Naive B cell (primary cell): ENCODE measurements around the gene LLGL1. TPM values are rescaled to one million over a fixed set of nuclear protein-coding genes. Genes with fewer than 3 reads are reported as not detected.

ENCODE experiments used
- ATAC-seq, 2 donors: fragments of 150-1000 bp; cut with Tn5 transposase; 2 replicates each; pipeline ENCODE4 v1.10.0; 2021; ENCODE audit warnings: low read depth in 2 of 2, mild to moderate bottlenecking in 2 of 2, moderate library complexity in 2 of 2
- DNase-seq: peaks from one replicate; pipeline ENCODE4 v3.0.0; 2022
- H3K27ac Mint-ChIP-seq, 6 donors: one replicate each; pipeline ENCODE4 v1.8.0; 2020 to 2022; ENCODE audit warnings: mild to moderate bottlenecking in 6 of 6, mixed read lengths in 6 of 6, moderate library complexity in 5 of 6, inconsistent platforms in 2 of 6
- H3K27me3 Mint-ChIP-seq, 3 donors: one replicate each; pipeline ENCODE4 v1.8.0; 2021 to 2022; ENCODE audit warnings: mixed read lengths in 3 of 3, mild to moderate bottlenecking in 1 of 3
- H3K36me3 Mint-ChIP-seq, 2 donors: one replicate each; pipeline ENCODE4 v1.8.0; 2020 to 2022; ENCODE audit warnings: mixed read lengths in 2 of 2, inconsistent platforms in 1 of 2, mild to moderate bottlenecking in 1 of 2
- H3K4me1 Mint-ChIP-seq, 3 donors: one replicate each; pipeline ENCODE4 v1.8.0; 2020 to 2022; ENCODE audit warnings: mixed read lengths in 3 of 3, inconsistent platforms in 1 of 3, mild to moderate bottlenecking in 1 of 3, moderate library complexity in 1 of 3
- H3K4me3 Mint-ChIP-seq, 8 donors: one replicate each; pipeline ENCODE4 v1.8.0; 2020 to 2022; ENCODE audit warnings: mild to moderate bottlenecking in 8 of 8, mixed read lengths in 8 of 8, moderate library complexity in 8 of 8, inconsistent platforms in 2 of 8
- H3K9me3 Mint-ChIP-seq, 7 donors: one replicate each; pipeline ENCODE4 v1.8.0; 2020 to 2022; ENCODE audit warnings: mixed read lengths in 7 of 7, mild to moderate bottlenecking in 5 of 7, inconsistent platforms in 2 of 7, moderate library complexity in 1 of 7
- polyA plus RNA-seq, 6 donors: library from polyadenylated mRNA; unstranded; fragments of 300-500 nt; fragmentation: Illumina TruSeq; gene quantifications; one replicate each; pipeline ENCODE4 v1.2.3, GENCODE V29; 2021; ENCODE audit warnings: low read depth in 6 of 6

LLGL1 gene
- polyA plus RNA-seq, 6 donors from 2014 or later = 0.38 to 1.4 (median 0.86) TPM; not detected in 1

- peak overlapping the region in 5 of 6 donors; percentile 16 to 96 (median 95) for H3K27ac Mint-ChIP-seq
- peaks cover 50 to 74% (median 68%) of the 10 kb centered on the region in 3 donors for H3K4me1 Mint-ChIP-seq
- peaks cover 0 to 4% of the 10 kb centered on the region in 2 donors for H3K36me3 Mint-ChIP-seq
- H3K9me3 Mint-ChIP-seq = no peaks in the 10 kb centered on the region
- H3K4me3 Mint-ChIP-seq = peak overlapping the region; percentile 83 to 99 (median 95)
- no peak for DNase-seq
- ATAC-seq = no peak
- no peaks in the 10 kb centered on the region for H3K27me3 Mint-ChIP-seq
These were observed 39.4 kb upstream of the LLGL1 start for GRCh38 chr17:18185832-18186626.

- H3K27me3 Mint-ChIP-seq = no peaks in the 10 kb centered on the region
- H3K9me3 Mint-ChIP-seq = no peaks in the 10 kb centered on the region
- peaks cover 0 to 4% of the 10 kb centered on the region in 2 donors for H3K36me3 Mint-ChIP-seq
- no peak for DNase-seq
- H3K4me1 Mint-ChIP-seq = peaks cover 55 to 80% (median 73%) of the 10 kb centered on the region in 3 donors
- ATAC-seq = no peak
- H3K27ac Mint-ChIP-seq = peak overlapping the region in 4 of 6 donors; percentile 36 to 96 (median 84)
- peak overlapping the region; percentile 42 to 99 (median 95) for H3K4me3 Mint-ChIP-seq
These were observed 38.8 kb upstream of the LLGL1 start for GRCh38 chr17:18186627-18186982.

GRCh38 chr17:18187226-18187625 is 38.2 kb upstream of the LLGL1 start:
- Mint-ChIP-seq H3K27me3 (no peaks in the 10 kb centered on the region), H3K27ac (peak overlapping the region in 3 of 6 donors; percentile 11 to 38 (median 30)), H3K4me1 (peaks cover 51 to 79% (median 71%) of the 10 kb centered on the region in 3 donors), H3K4me3 (peak overlapping the region; percentile 42 to 99 (median 95)), H3K9me3 (no peaks in the 10 kb centered on the region), H3K36me3 (peaks cover 0 to 4% of the 10 kb centered on the region in 2 donors)
- DNase-seq (no peak), ATAC-seq (no peak)

- Mint-ChIP-seq H3K27ac (peak overlapping the region in 2 of 6 donors; percentile 11 to 87), H3K4me1 (peaks cover 46 to 75% (median 70%) of the 10 kb centered on the region in 3 donors), H3K27me3 (no peaks in the 10 kb centered on the region), H3K36me3 (peaks cover 0 to 4% of the 10 kb centered on the region in 2 donors), H3K4me3 (peak overlapping the region; percentile 1 to 99 (median 95)), H3K9me3 (no peaks in the 10 kb centered on the region)
- DNase-seq = no peak
- no peak for ATAC-seq
These were observed 37.3 kb upstream of the LLGL1 start for GRCh38 chr17:18187821-18188761.

DNA sequence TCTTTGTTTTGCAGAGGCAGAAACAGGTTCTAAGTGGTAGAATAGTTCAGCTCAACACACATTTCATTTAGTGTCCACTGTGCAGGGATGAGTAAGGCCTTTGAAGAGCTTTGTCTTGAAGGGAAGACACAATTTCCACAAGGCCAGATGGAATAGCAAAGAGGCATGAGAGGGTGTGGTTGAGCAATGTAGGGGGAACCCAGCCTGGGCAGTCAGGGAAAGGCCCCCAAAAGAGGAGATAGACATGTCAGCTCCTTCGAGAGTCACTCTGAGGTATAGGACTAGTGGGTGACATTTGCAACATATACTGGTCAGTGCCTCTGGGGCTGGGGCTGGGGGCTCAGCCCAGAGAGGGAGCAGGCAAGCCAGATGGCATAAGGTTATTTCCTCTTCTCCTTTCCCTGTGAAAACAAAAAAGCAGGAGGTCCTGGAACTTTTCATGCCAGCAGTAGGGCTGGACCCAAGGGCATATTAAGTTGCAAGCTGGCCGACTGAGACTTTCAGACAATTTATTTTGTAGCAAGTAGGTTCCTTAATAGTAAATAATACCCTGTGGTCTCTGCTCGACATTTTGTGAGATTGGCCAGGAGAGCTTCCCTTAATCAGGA is 34.7 kb upstream of the LLGL1 start:
- H3K36me3 Mint-ChIP-seq = peaks cover 0 to 10% of the 10 kb centered on the region in 2 donors
- H3K4me3 Mint-ChIP-seq = peak overlapping the region in 2 of 8 donors; percentile 34 to 54
- peak overlapping the region in 3 of 6 donors; percentile 13 to 61 (median 32) for H3K27ac Mint-ChIP-seq
- ATAC-seq = no peak
- H3K27me3 Mint-ChIP-seq = no peaks in the 10 kb centered on the region
- H3K9me3 Mint-ChIP-seq = no peaks in the 10 kb centered on the region
- no peak for DNase-seq
- peaks cover 59 to 81% (median 80%) of the 10 kb centered on the region in 3 donors for H3K4me1 Mint-ChIP-seq

- ATAC-seq = no peak
- peaks cover 0 to 13% of the 10 kb centered on the region in 2 donors for H3K36me3 Mint-ChIP-seq
- no peaks in the 10 kb centered on the region for H3K9me3 Mint-ChIP-seq
- H3K27ac Mint-ChIP-seq = peak overlapping the region in 3 of 6 donors; percentile 2 to 56 (median 13)
- no peak for DNase-seq
- peaks cover 53 to 77% (median 75%) of the 10 kb centered on the region in 3 donors for H3K4me1 Mint-ChIP-seq
- H3K4me3 Mint-ChIP-seq = no peak overlapping the region
- no peaks in the 10 kb centered on the region for H3K27me3 Mint-ChIP-seq
These were observed 34.2 kb upstream of the LLGL1 start for GRCh38 chr17:18191236-18191667.

DNA sequence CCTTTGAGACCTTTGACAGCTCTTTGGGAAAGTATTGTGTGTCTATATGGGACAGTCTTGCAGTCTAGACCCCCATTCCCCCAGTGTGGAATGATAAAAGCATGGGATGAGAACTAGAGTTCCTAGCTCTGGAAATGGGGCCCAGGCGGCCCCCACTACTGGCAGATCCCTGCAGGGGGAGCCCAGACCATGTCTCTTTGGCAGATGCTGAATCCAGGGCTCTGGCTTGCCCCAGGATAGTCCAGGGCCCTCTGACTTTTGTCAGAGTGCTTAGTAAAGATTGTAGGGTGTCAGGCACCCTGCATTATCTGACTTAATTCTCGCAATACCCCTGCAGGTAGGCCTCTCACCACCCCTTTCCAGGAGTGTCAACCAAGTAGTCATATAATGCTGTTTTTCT is 33.5 kb upstream of the LLGL1 start:
- no peaks in the 10 kb centered on the region for H3K9me3 Mint-ChIP-seq
- ATAC-seq (peak in 1 of 2 donors; percentile 35), DNase-seq (no peak)
- H3K4me3 Mint-ChIP-seq = peak overlapping the region in 1 of 8 donors; percentile 25
- H3K4me1 Mint-ChIP-seq = peaks cover 46 to 70% (median 68%) of the 10 kb centered on the region in 3 donors
- H3K36me3 Mint-ChIP-seq = peaks cover 0 to 11% of the 10 kb centered on the region in 2 donors
- no peaks in the 10 kb centered on the region for H3K27me3 Mint-ChIP-seq
- peak overlapping the region in 1 of 6 donors; percentile 29 for H3K27ac Mint-ChIP-seq

- H3K27ac Mint-ChIP-seq = peak overlapping the region in 2 of 6 donors; percentile 54 to 79
- ATAC-seq = no peak
- no peak overlapping the region for H3K4me3 Mint-ChIP-seq
- no peak for DNase-seq
- H3K27me3 Mint-ChIP-seq = no peaks in the 10 kb centered on the region
- H3K4me1 Mint-ChIP-seq = peaks cover 45 to 64% (median 63%) of the 10 kb centered on the region in 3 donors
- no peaks in the 10 kb centered on the region for H3K9me3 Mint-ChIP-seq
- peaks cover 12 to 13% of the 10 kb centered on the region in 2 donors for H3K36me3 Mint-ChIP-seq
These were observed 31.0 kb upstream of the LLGL1 start for GRCh38 chr17:18194394-18194793.

DNA sequence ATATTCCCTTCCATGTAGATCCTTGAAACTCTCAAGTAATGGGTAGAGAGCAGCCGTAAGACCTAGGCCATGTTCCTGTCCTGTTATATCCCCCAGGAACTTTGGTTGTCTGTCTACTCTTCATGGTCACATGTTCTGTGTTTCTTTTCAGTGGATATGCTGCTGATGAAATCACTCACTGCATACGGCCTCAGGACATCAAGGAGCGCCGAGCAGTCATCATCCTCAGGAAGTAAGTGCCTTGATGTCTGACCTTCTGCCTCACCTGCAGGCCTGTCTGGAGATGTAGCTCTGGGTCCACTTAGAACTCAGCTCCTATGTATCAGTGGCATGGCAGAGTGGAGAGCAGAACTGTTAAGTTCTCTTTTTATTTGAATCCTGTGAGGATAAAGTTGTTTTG is 30.6 kb upstream of the LLGL1 start:
- H3K27ac Mint-ChIP-seq = peak overlapping the region in 1 of 6 donors; percentile 54
- H3K4me3 Mint-ChIP-seq = no peak overlapping the region
- no peak for DNase-seq
- peaks cover 12 to 13% of the 10 kb centered on the region in 2 donors for H3K36me3 Mint-ChIP-seq
- H3K9me3 Mint-ChIP-seq = no peaks in the 10 kb centered on the region
- peaks cover 44 to 60% (median 59%) of the 10 kb centered on the region in 3 donors for H3K4me1 Mint-ChIP-seq
- H3K27me3 Mint-ChIP-seq = no peaks in the 10 kb centered on the region
- no peak for ATAC-seq

GRCh38 chr17:18195246-18195645 is 30.2 kb upstream of the LLGL1 start:
- Mint-ChIP-seq H3K36me3 (peaks cover 12 to 13% of the 10 kb centered on the region in 2 donors), H3K9me3 (no peaks in the 10 kb centered on the region), H3K4me3 (no peak overlapping the region), H3K4me1 (peaks cover 45 to 55% (median 55%) of the 10 kb centered on the region in 3 donors), H3K27me3 (no peaks in the 10 kb centered on the region), H3K27ac (no peak overlapping the region)
- ATAC-seq (no peak), DNase-seq (no peak)

DNA sequence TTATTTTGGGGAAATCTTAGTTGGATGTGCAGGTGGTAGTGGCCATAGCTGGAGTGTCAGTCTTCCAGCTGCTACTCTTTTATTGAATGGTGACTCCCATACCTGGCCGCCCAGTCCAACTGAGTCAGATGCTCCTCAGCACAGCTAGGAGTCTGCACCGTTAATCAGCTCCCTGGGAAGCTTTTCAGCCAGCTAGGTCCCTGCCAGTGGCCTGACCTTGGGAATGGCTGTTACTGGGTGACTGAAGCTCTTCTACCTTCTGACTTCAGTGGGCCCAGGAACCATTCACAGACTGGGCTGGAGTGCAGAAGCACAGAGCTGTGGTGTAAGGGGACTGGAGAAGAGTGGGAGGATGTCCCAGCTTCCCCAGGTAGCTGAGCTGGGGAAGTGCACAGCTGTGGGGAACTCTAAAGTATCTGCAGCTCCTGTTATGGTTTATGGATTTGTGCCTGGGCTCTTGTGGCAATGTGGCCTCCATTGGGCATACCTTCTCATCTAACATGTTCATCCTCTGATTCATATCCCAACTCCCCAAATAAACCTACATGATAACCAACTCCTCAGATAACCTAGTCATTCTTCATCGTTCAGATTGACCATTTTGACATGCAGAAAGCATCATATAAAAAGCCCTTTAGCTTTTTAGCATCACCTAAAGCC is 27.8 kb upstream of the LLGL1 start:
- Mint-ChIP-seq H3K9me3 (no peaks in the 10 kb centered on the region), H3K27ac (peak overlapping the region in 2 of 6 donors; percentile 5 to 66), H3K4me3 (no peak overlapping the region), H3K27me3 (no peaks in the 10 kb centered on the region), H3K4me1 (peaks cover 34 to 55% (median 49%) of the 10 kb centered on the region in 3 donors), H3K36me3 (peaks cover 12 to 13% of the 10 kb centered on the region in 2 donors)
- ATAC-seq (no peak), DNase-seq (no peak)

- peaks cover 12 to 13% of the 10 kb centered on the region in 2 donors for H3K36me3 Mint-ChIP-seq
- peak overlapping the region in 1 of 6 donors; percentile 66 for H3K27ac Mint-ChIP-seq
- no peaks in the 10 kb centered on the region for H3K27me3 Mint-ChIP-seq
- H3K4me1 Mint-ChIP-seq = peaks cover 33 to 52% (median 51%) of the 10 kb centered on the region in 3 donors
- DNase-seq (no peak), ATAC-seq (no peak)
- no peaks in the 10 kb centered on the region for H3K9me3 Mint-ChIP-seq
- no peak overlapping the region for H3K4me3 Mint-ChIP-seq
These were observed 26.9 kb upstream of the LLGL1 start for GRCh38 chr17:18198530-18198929.
